GM12878 (cell line): ENCODE data around the gene RDM1. TPM values are rescaled to one million over a fixed set of nuclear protein-coding genes. Genes with fewer than 3 reads are reported as not detected.

Experiments used
- ATAC-seq: fragments of 200-7000 bp; cut with Tn5 transposase; 3 replicates; pipeline ENCODE4 v1.9.1; 2020; ENCODE audit warnings: mild to moderate bottlenecking, moderate library complexity
- BruUV-seq: library from RNA; stranded (reverse); fragments of 400-500 nt; replicated peaks from 2 replicates; lab custom pipeline; 2021; lab: Mats Ljungman, UMichigan
- CTCF ChIA-PET: fragments of 300-600 bp; sonication (Branson Sonifier 250); formaldehyde crosslinking; extraction: SDS; loops from one replicate; lab custom pipeline; 2021; ENCODE audit warnings: inconsistent platforms; lab: Yijun Ruan, JAX
- POLR2A ChIA-PET: fragments of 350-600 bp; formaldehyde crosslinking; extraction: SDS; loops from one replicate; lab custom pipeline; 2021; ENCODE audit warnings: inconsistent platforms; lab: Charles Lee
- RAD21 ChIA-PET: fragments of 300-600 bp; sonication (Branson Sonifier 250); formaldehyde crosslinking; loops from one replicate; lab custom pipeline; 2023; ENCODE audit warnings: antibody characterized with exemption; ENCODE audit not compliant: unreplicated experiment; lab: Charles Lee
- SMC1A ChIA-PET: fragments of 300-600 bp; sonication (Branson Sonifier 250); formaldehyde crosslinking; loops from one replicate; lab custom pipeline; 2023; ENCODE audit not compliant: unreplicated experiment, uncharacterized antibody; lab: Charles Lee
- DNase-seq: peaks from one replicate; pipeline ENCODE4 v3.0.0-alpha.2; 2011; ENCODE audit warnings: low read depth, low spot score
- FAIRE-seq: peaks from 3 replicates; lab custom pipeline; 2011; peaks lifted over from hg19 to GRCh38; lab: Jason Lieb, UNC
- H2AFZ ChIP-seq: 2 replicates; pipeline ENCODE4 v1.6.0; 2011; ENCODE audit warnings: low read depth, low read length, control low read depth; ENCODE audit not compliant: control insufficient read depth
- H3K27ac ChIP-seq: 2 replicates; pipeline ENCODE4 v1.5.1; 2011; ENCODE audit warnings: control low read depth; ENCODE audit not compliant: control insufficient read depth, insufficient read depth
- H3K27me3 ChIP-seq, 2 experiments: replicated peaks in 1 of 2; 2 replicates each; pipeline versions ENCODE4 v1.6.0 to v1.6.1; 2011; ENCODE audit warnings: low read length in 1 of 2; ENCODE audit not compliant: control insufficient read depth in 2 of 2, insufficient read depth in 2 of 2
- H3K36me3 ChIP-seq, 2 experiments: 2 replicates each; pipeline ENCODE4 v1.5.1; 2011; ENCODE audit warnings: low read length in 1 of 2; ENCODE audit not compliant: control insufficient read depth in 2 of 2, insufficient read depth in 2 of 2
- H3K4me1 ChIP-seq: 2 replicates; pipeline ENCODE4 v1.6.1; 2011; ENCODE audit warnings: mild to moderate bottlenecking, low read length, moderate library complexity, mixed read lengths; ENCODE audit not compliant: control insufficient read depth, insufficient read depth
- H3K4me2 ChIP-seq: 2 replicates; pipeline ENCODE4 v1.6.0; 2011; ENCODE audit warnings: control low read depth; ENCODE audit not compliant: control insufficient read depth, insufficient read depth
- H3K4me3 ChIP-seq: fragments of 200-600 bp; sonication (generic); 2 replicates; pipeline ENCODE4 v1.5.1; 2016
- H3K79me2 ChIP-seq: 2 replicates; pipeline ENCODE4 v1.6.0; 2011; ENCODE audit warnings: low read length; ENCODE audit not compliant: control insufficient read depth, insufficient read depth
- H3K9ac ChIP-seq: 2 replicates; pipeline ENCODE4 v1.8.0; 2011; ENCODE audit warnings: low read length, control low read depth, mixed read lengths; ENCODE audit not compliant: control insufficient read depth, insufficient read depth
- H3K9me3 ChIP-seq: replicated peaks from 3 replicates; pipeline ENCODE4 v1.5.1; 2011; ENCODE audit warnings: mild to moderate bottlenecking, low read length; ENCODE audit not compliant: control insufficient read depth, insufficient read depth
- H4K20me1 ChIP-seq: 2 replicates; pipeline ENCODE4 v1.6.0; 2011; ENCODE audit not compliant: control insufficient read depth, insufficient read depth
- ASH2L ChIP-seq: fragments of 300-600, 200-600 bp; sonication (generic); IDR thresholded peaks from 2 replicates; pipeline ENCODE4 v1.6.1; 2017; ENCODE audit warnings: low read depth, mild to moderate bottlenecking, borderline replicate concordance
- ATF7 ChIP-seq: fragments of 450-650 bp; IDR thresholded peaks from 2 replicates; pipeline ENCODE4 v1.6.1; 2016; ENCODE audit warnings: low read depth, mild to moderate bottlenecking
- KLF5 ChIP-seq: fragments of 450-650 bp; IDR thresholded peaks from 2 replicates; pipeline ENCODE4 v1.6.1; 2014; ENCODE audit warnings: mild to moderate bottlenecking; ENCODE audit not compliant: partially characterized antibody
- NRF1 ChIP-seq: conservative IDR thresholded peaks from 2 replicates; pipeline ENCODE4 v1.6.1; 2011; ENCODE audit warnings: mild to moderate bottlenecking, low read depth, low read length, improper control_type of control experiment
- PAX5 ChIP-seq: IDR thresholded peaks from 2 replicates; pipeline ENCODE4 v1.6.1; 2011; ENCODE audit warnings: low read depth, low read length, borderline replicate concordance
- POLR2AphosphoS5 ChIP-seq: IDR thresholded peaks from 2 replicates; pipeline ENCODE4 v1.6.1; 2011; ENCODE audit warnings: mild to moderate bottlenecking, low read length, inconsistent platforms
- PRDM15 ChIP-seq: fragments of 450-650 bp; formaldehyde crosslinking; IDR thresholded peaks from 2 replicates; pipeline ENCODE4 v1.4.0; 2020; ENCODE audit warnings: mild to moderate bottlenecking, moderate library complexity
- YBX1 ChIP-seq: fragments of 450-650 bp; IDR thresholded peaks from 2 replicates; pipeline ENCODE4 v1.6.1; 2016; ENCODE audit warnings: antibody characterized with exemption
- WGBS: methylation state at CpG from one replicate; pipeline ENCODE4 v1.1.6; 2016; ENCODE audit warnings: low lambda C conversion rate; ENCODE audit not compliant: insufficient replicate concordance, insufficient coverage; ENCODE audit errors: missing lambda C conversion rate; 5-methylcytosine and 5-hydroxymethylcytosine counted together
- in situ Hi-C: fragments of 300-500 bp; cut with MboI; formaldehyde crosslinking; loops from 9 replicates; pipeline ENCODE4 v1.14.3; 2018; ENCODE audit warnings: mixed read lengths
- intact Hi-C: fragments of 100-400 bp; cut with micrococcal nuclease; formaldehyde crosslinking; loops from one replicate; pipeline ENCODE4 v1.14.2; 2022; ENCODE audit not compliant: unreplicated experiment
- polyA plus RNA-seq, 11 experiments: library from polyadenylated mRNA; depleted of rRNA in 4 of 11; unstranded in 6 of 11; stranded (reverse) in 5 of 11; fragments of >200 nt; fragmentation: Nextera tagmentation in 4 of 11; fragmentation: Illumina TruSeq in 1 of 11; extraction: Ambion mirVana in 4 of 11; extraction: Trizol in 1 of 11; gene quantifications; 1 replicate in 1 of 11; 2 replicates in 10 of 11; pipeline versions ENCODE4 v1.2.1 to v1.2.3, GENCODE V29; 2011 to 2016; ENCODE audit warnings: inconsistent platforms in 2 of 11, missing spikeins in 2 of 11, low read depth in 1 of 11
- total RNA-seq, 4 experiments: library from RNA; depleted of rRNA in 3 of 4; stranded (reverse); fragments of >200 nt in 3 of 4; fragmentation: Illumina TruSeq in 1 of 4; extraction: Trizol in 1 of 4; gene quantifications; 2 replicates each; pipeline versions ENCODE4 v1.2.1 to v1.2.3, GENCODE V29; 2013 to 2021

Gene RDM1
- total and polyA plus RNA-seq, 10 of the 15 experiments (the other 5 are each of a cell fraction or from before 2014, with no cell fraction given), result 5.7 to 18.4 (median 10.7) TPM

- TF ChIP-seq PAX5 (no peak), ASH2L (no peak)
Observed at GRCh38 chr17:35901631-35902175, 28.9 kb downstream of the RDM1 start (continued).

GRCh38 chr17:35900708-35901480 lies 29.7 kb downstream of the RDM1 start:
- peaks cover 5% of the 10 kb centered on the region for H3K4me1 ChIP-seq

More at GRCh38 chr17:35900708-35901480, 29.7 kb downstream of the RDM1 start:
- Histone ChIP-seq H3K27ac (no peak overlapping the region), H3K27me3 (no peaks in the 10 kb centered on the region), H3K79me2 (no peaks in the 10 kb centered on the region), H4K20me1 (no peaks in the 10 kb centered on the region), H2AFZ (no peak overlapping the region), H3K36me3 (no peaks in the 10 kb centered on the region), H3K4me3 (no peak overlapping the region), H3K9me3 (no peaks in the 10 kb centered on the region), H3K4me2 (no peak overlapping the region), H3K9ac (no peak overlapping the region)
- no peak for FAIRE-seq
- no peak; the same call in 2 of the 3 replicates for ATAC-seq
- no peak for DNase-seq
- ChIA-PET RAD21 (interaction anchor here (0.6 to 3.0 kb wide), 9 partner anchors 10 to 702 kb away, joined by 3 to 17 read pairs (median 4); partner anchors contain the start of genes CCL5, RDM1 and TAF15), SMC1A (interaction anchor here (0.5 to 2.3 kb wide), 12 partner anchors 8 to 258 kb away, joined by 3 to 8 read pairs (median 4); no protein-coding TSS in a partner anchor), POLR2A (interaction anchor here (0.5 to 1.0 kb wide), 4 partner anchors 10 to 599 kb away, joined by 3 to 8 read pairs (median 3); no protein-coding TSS in a partner anchor), CTCF (interaction anchor here (0.6 to 2.4 kb wide), 6 partner anchors 10 to 575 kb away, joined by 3 to 6 read pairs (median 4); no protein-coding TSS in a partner anchor)
- TF ChIP-seq YBX1 (no peak), ATF7 (no peak), POLR2AphosphoS5 (no peak), NRF1 (no peak), PRDM15 (CRISPR knock-in tag) (no peak), KLF5 (no peak)
- intact Hi-C loops, result no loop called here
- BruUV-seq, result no TSS peak
- 62% methylated on average over 11 of the region's 11 CpGs for WGBS
- in situ Hi-C loops, result no loop called here
